ENCODE data around the gene TMEM88.

TMEM88 gene

GRCh38 chr17:7831233-7831632 lies 23.6 kb upstream of the TMEM88 start:
- intact Hi-C loops (cut with DNase I) = loop anchor here (5.0 kb wide), 1 partner anchor 89 kb away; no protein-coding TSS in a partner anchor
- peak in 3 of 10 donors; percentile 9 to 32 (median 17) for DNase-seq

GRCh38 chr17:7832431-7832830 lies 22.4 kb upstream of the TMEM88 start:
- peak in 3 of 10 donors; percentile 29 to 73 (median 46) for DNase-seq
- intact Hi-C loops (cut with DNase I) = loop anchor here (5.0 kb wide), 1 partner anchor 90 kb away; no protein-coding TSS in a partner anchor

GRCh38 chr17:7833011-7833794 lies 21.7 kb upstream of the TMEM88 start:
- DNase-seq = peak in 3 of 10 donors; percentile 50 to 68 (median 66)
- intact Hi-C loops (cut with DNase I) = loop anchor here (5.0 kb wide), 1 partner anchor 91 kb away; no protein-coding TSS in a partner anchor

GRCh38 chr17:7833795-7834541 lies 20.9 kb upstream of the TMEM88 start, which contains the start of gene KDM6B:
Gene KDM6B (plus strand): TSS chr17:7834217. CDS start chr17:7845555, 11,338 bp downstream.
- peak; percentile 70 to 99 (median 90) for DNase-seq
- intact Hi-C loops (cut with DNase I) = loop anchor here (1.0 to 5.0 kb wide), 3 partner anchors 10 to 92 kb away; no protein-coding TSS in a partner anchor

GRCh38 chr17:7834542-7834956 lies 20.3 kb upstream of the TMEM88 start:
- intact Hi-C loops (cut with DNase I) = loop anchor here (1.0 to 5.0 kb wide), 3 partner anchors 10 to 92 kb away; no protein-coding TSS in a partner anchor
- peak in 1 of 10 donors; percentile 72 for DNase-seq

- peak; percentile 95 to 99 (median 97) for DNase-seq
- intact Hi-C loops (cut with DNase I) = loop anchor here (1.0 to 5.0 kb wide), 3 partner anchors 9 to 93 kb away; no protein-coding TSS in a partner anchor
These were observed 19.7 kb upstream of the TMEM88 start for GRCh38 chr17:7834957-7835813.

- DNase-seq = peak; percentile 52 to 95 (median 66)
- intact Hi-C loops (cut with DNase I) = loop anchor here (2.0 kb wide), 1 partner anchor 15 kb away; no protein-coding TSS in a partner anchor
These were observed 18.9 kb upstream of the TMEM88 start for GRCh38 chr17:7835814-7836595.

GRCh38 chr17:7836596-7837407 lies 18.1 kb upstream of the TMEM88 start:
- DNase-seq = peak in 9 of 10 donors; percentile 43 to 93 (median 72)
- intact Hi-C loops (cut with DNase I) = no loop called here

- DNase-seq = no peak
- intact Hi-C loops (cut with DNase I) = no loop called here
These were observed 17.3 kb upstream of the TMEM88 start for GRCh38 chr17:7837408-7838088.

GRCh38 chr17:7838090-7839075 lies 16.5 kb upstream of the TMEM88 start:
- intact Hi-C loops (cut with DNase I) = no loop called here
- peak in 2 of 10 donors; percentile 36 to 81 for DNase-seq

GRCh38 chr17:7839190-7839875 lies 15.5 kb upstream of the TMEM88 start:
- intact Hi-C loops (cut with DNase I) = no loop called here
- peak in 2 of 10 donors; percentile 47 to 65 for DNase-seq

- intact Hi-C loops (cut with DNase I) = loop anchor here (5.0 kb wide), 1 partner anchor 92 kb away; the partner anchor contains the start of genes CNTROB and TRAPPC1
These were observed 15.0 kb upstream of the TMEM88 start for GRCh38 chr17:7839876-7840261.

GRCh38 chr17:7840441-7840840 lies 14.4 kb upstream of the TMEM88 start:
- intact Hi-C loops (cut with DNase I) = loop anchor here (5.0 kb wide), 1 partner anchor 92 kb away; the partner anchor contains the start of genes CNTROB and TRAPPC1
- no peak for DNase-seq

More at GRCh38 chr17:7839876-7840261, 15.0 kb upstream of the TMEM88 start:
- DNase-seq = peak in 2 of 10 donors; percentile 55 to 76

- intact Hi-C loops (cut with DNase I) = loop anchor here (5.0 kb wide), 1 partner anchor 91 kb away; the partner anchor contains the start of genes CNTROB and TRAPPC1
- DNase-seq = no peak
These were observed 14.0 kb upstream of the TMEM88 start for GRCh38 chr17:7840875-7841274.

- DNase-seq = peak; percentile 71 to 97 (median 82)
- intact Hi-C loops (cut with DNase I) = loop anchor here (5.0 kb wide), 1 partner anchor 91 kb away; the partner anchor contains the start of genes CNTROB and TRAPPC1
These were observed 13.4 kb upstream of the TMEM88 start for GRCh38 chr17:7841396-7841914.
